Muscle of back (tissue), 11 donors: ENCODE results near the gene AQP9. TPM values are rescaled to one million over a fixed set of nuclear protein-coding genes. Genes with fewer than 3 reads are reported as not detected.
A peak's percentile ranks its signal among the peaks of the same experiment; 100 is the strongest.

Source experiments
- DNase-seq, 3 donors: peaks; one replicate each; pipeline versions ENCODE4 v3.0.0 to v3.0.0-alpha.2; 2013
- polyA plus RNA-seq, 10 donors: library from polyadenylated mRNA; unstranded; fragments of 120-200 nt; gene quantifications; one replicate each; pipeline ENCODE4 v1.2.1, GENCODE V29; 2013; ENCODE audit not compliant: insufficient read length in 10 of 10

Gene AQP9
- polyA plus RNA-seq, 10 donors = 0.08 to 0.28 (median 0.21) TPM; not detected in 2

DNA sequence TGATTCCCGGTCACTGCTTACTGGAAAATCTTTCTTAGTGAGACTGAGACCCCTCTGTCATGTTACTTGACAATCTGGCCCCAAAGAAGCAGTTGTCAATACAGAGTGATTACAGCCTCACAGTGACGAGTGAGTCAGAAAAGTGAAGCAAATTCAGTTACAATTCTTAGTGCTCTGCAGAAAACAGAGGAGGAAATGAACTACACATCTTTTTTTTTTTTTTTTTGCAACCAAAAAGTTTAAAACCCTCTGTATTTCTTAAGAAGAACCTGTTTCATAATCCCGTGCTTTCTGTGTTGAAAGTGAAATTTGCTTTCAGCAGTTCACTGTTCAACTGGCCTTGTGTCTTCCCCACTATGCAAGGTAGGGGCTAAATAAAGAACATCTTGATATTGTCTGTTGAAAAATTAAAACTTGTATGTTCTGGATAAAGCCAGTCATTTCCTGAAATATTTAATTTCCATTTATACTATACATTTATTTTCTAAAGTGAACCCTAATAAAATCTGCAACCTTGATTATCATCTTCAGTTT, 1.9 kb downstream of the AQP9 start:
- no peak for DNase-seq

DNA sequence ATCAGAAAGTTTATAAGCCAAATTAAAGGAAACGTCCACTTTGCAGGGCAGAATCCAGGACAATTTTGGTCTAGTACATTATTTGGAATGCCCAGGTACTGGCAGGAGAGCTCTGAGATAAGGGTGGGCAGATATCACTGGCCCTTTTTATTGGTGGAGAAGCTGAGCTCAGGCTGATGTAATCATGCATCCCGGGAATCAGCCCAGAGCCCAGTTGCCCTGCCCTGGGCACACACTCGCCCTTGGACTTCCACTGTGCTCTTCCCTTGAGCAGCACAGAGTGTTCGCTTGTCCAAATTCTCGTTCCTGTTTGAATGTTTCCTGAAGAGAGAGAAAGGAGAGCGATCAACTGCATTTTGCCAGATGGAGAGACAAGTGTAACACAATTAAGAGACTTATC, 3.7 kb downstream of the AQP9 start:
- no peak for DNase-seq

- DNase-seq = no peak
These were observed 4.8 kb downstream of the AQP9 start for GRCh38 chr15:58142827-58143461.

- no peak for DNase-seq
These were observed 7.4 kb downstream of the AQP9 start for GRCh38 chr15:58145606-58146005.

GRCh38 chr15:58146211-58146610, 8.0 kb downstream of the AQP9 start:
- no peak for DNase-seq

DNA sequence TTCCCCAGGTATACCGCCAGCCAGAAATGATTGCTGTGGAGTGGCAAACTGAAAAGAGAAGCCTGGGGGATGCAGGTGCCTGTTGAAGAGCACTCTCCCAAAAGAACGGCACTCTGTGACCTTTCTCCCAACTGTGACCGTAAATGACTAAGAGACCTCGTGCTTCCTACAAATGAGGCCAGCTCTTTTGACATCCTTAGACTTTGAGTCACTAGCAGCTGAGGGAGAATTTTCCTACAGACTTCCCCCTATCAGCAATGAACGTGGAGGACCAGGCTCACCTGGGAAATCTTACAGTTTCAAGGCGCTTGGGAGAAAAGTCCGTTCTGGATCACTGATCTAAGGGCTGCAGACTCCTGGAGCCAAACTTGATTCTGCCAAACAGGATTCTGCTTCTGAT, 8.6 kb downstream of the AQP9 start:
- DNase-seq = peak in 1 of 3 donors; percentile 32

DNA sequence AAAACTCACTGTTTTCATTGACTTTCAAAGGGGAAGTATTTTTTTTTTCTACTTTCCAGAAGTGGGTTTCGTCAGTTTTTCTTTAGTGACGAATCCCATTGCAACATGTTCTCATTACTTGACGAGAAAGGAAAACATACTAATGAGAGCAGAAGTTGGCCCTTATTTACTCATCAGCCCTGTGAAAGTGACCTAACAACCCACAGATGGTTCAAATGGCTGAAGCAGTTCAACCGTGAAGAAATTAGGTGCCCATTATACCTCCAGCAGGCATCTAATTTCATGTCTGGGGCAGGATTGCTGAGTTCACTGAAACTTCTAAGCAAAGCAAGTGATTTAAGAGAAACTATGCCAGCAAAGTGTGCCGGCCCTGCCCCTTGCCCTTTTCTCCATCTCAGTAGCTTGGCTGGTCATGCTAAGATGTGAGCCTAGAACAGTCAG, 9.0 kb downstream of the AQP9 start:
- DNase-seq = peak in 1 of 3 donors; percentile 25

GRCh38 chr15:58148120-58148519, 9.9 kb downstream of the AQP9 start:
- no peak for DNase-seq

DNA sequence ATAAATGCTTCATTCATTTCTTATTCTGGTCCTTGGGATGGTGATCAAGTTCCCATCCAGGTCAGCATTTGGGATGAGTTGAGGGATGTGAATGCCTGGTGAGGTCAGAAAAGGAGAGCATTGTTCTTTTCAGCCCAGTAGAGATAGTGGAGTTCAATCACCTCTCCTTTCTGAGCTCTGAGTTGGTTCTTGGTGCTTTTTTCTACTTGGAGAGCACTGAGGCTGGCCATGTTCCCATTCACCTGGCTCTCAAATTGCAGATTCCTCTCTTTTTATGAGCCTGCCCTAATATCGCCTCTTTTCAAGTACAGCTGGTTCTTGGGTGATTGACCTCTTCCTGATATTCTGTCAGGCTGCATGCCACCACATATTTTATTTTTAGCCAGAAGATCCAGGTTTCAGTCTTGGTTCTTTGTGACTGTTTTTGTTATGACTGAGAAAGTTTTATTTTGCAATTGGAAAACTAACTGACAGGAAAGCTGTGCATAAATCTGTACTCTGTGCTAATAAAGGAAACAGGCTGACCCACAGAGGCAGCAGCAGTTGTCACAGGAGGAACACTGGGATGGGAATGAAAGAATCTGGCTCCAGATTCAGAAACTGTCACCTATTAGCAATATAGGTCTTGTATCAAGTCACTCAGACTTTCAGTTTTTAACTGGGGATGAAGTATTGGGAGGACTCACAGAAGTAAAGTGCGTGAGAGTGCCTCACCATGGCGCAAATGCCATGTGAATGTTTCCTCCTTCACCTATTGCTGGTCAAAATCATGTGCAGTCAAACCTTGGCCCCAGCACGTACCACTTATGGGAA, 10.7 kb downstream of the AQP9 start:
- no peak for DNase-seq

- no peak for DNase-seq
These were observed 16.6 kb downstream of the AQP9 start for GRCh38 chr15:58154769-58155168.

DNA sequence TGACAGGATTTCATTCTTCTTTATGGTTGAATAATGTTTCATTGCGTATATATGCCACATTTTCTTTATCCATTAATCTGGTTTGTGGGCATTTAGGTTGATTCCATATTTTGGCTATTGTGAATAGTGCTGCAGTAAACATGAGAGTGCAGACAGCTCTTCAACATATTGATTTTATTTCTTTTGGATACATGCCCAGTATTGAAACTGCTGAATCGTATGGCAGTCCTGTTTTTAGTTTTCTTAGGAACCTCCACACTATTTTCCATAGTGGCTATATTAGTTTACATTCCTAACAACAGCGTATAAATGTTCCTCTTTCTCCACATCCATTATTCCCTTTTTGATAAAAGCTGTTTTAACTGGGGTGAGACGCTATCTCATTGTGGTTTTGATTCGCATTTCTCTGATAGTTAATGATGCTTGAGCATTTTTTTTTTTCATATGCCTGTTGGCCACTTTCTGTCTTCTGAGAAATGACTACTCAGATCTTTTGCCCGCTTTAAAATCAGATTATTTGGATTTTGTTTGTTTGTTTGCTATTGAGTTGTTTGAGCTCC, 21.7 kb downstream of the AQP9 start:
- no peak for DNase-seq

DNA sequence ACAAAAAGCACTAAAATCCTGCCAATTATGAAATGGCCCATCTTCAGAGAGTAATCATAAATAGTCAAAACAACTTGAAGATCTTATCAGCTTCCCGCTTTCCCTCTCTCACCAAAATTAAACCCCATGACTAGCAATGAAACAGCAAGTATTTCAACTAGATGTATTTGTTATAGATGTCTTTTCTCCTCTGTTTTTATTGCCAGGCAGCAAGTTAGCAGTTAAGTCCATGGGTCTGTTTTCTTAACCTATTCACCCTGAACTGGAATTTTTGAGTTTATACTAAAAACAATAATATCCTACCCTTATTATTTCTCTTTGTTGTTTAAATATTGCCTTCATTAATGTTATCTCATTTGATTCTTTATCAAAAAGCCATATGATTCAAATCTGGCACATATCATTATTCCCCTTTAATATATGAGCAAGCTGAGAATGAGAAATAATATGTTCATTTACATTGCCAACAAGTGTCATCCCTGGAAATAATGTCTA, 23.3 kb downstream of the AQP9 start:
- no peak for DNase-seq

GRCh38 chr15:58163985-58164384, 25.8 kb downstream of the AQP9 start:
- DNase-seq = no peak

DNA sequence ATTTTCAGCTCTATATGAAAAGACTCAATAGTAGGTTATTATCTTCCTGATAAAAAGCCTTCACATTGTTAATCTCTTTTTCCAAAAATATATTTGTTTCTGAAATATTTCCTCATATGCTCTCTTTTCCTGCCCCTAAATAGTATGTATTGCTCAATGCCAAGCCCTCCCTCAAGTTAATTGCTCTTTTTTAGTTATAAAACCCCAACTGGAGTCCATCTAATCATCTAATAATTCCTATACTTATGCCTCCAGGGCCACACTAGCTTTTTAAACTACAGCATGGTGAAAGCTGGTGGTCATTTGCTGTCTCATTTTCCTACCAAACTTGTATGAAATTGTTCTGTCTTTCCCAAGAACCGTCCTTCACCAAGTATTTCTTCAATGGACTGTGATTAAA, 26.7 kb downstream of the AQP9 start:
- DNase-seq = no peak

DNA sequence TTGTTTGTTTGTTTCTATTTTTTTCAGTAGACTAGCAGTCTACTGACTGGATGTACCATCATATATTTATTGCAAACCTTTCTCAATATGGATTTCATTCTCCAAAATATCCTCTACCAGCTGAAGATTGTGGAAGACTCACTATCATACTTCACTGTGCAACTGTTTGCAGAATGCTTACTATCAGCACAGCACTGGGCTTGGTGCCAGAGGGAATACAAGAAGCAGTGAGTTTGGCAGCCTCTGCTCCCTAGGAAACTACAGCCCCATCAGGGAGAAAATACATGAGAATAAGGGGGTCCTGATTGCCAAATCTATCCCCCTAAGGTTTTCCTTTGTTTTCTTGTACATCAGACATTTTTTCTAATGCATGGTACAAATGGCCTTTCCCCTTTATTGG, 27.5 kb downstream of the AQP9 start:
- DNase-seq = peak; percentile 38 to 68 (median 49)

GRCh38 chr15:58167095-58167691, 29.0 kb downstream of the AQP9 start:
- DNase-seq = no peak

- DNase-seq = no peak
These were observed 31.8 kb downstream of the AQP9 start for GRCh38 chr15:58169934-58170333.

DNA sequence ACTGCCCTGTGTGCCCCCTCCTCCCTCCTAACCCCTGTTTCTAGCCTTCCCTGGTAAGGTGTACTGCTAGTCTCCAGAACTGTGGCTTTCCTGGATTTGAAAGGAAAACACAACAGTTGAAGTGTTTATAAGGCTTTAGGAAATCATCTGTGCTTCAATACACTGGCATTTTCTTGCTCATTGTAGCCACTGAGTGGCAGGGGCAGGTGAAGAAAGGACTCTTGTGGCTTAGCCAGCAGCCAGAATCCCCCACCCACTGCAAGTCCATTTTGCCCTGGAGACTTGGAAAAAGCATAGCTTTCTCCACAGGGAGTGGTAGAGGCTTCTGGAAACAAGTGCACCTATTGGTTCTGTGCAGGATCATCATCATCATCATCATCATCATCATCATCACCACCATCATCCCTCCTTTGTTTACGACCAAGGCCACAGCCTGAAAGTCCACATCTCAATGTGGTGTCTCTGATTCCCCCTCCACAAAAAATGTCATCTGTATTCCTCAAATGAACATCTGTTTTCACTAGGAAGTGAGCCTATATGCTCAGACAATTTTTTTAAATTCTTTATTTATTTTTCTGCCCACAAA, 33.4 kb downstream of the AQP9 start:
- peak in 1 of 3 donors; percentile 19 for DNase-seq

- no peak for DNase-seq
These were observed 36.5 kb downstream of the AQP9 start for GRCh38 chr15:58174709-58175108.

- DNase-seq = no peak
These were observed 37.8 kb downstream of the AQP9 start for GRCh38 chr15:58175955-58176354.

DNA sequence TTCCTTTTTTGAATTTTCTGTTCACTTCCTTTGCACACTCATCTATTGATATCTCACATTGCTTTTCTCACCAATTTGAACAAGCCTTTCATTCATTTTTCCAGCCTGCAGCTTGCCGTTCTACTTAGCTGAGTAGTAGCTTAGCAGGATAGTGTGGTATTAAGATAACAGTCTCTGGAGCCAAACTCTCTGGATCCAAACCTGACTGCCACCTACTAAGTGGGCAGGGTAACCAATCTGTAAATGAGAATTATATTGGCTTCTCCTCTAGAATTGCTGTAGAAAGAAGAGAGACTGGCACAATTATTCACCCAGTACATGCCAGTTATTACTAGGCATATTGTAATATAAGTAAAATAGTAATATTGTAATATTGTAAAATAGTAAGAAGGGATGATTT, 40.5 kb downstream of the AQP9 start:
- no peak for DNase-seq

GRCh38 chr15:58179206-58179605, 41.0 kb downstream of the AQP9 start:
- no peak for DNase-seq
